ENCODE measurements around the gene EMP1. TPM values are rescaled to one million over a fixed set of nuclear protein-coding genes. Genes with fewer than 3 reads are reported as not detected.

EMP1 gene
- total RNA-seq, 1 experiment from 2014 or later: 0.63 TPM

DNA sequence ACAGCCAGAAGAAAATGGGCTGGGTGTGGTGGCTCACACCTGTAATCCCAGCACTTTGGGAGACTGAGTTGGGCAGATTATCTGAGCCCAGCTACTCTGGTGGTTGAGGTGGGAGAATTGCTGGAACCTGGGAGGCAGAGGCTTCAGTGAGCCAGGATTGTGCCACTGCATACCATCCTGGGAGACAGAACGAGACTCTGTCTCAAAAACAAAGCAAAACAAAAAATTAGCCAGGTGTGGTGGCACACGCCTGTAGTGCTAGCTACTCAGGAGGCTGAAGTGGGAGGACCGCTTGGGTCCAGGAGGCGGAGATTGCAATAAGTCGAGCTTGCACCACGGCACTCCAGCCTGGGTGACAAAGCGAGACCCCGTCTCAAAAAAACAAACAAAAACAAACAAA is 3.8 kb upstream of the EMP1 start:
- H3K4ac ChIP-seq (ENCODE audit: low read depth, low read length): no peak overlapping the region
- H3T11ph ChIP-seq (ENCODE audit: low read length): no peak overlapping the region
- no peak overlapping the region for H3K4me2 ChIP-seq (ENCODE audit: insufficient read depth, insufficient read length, low read length)
- H3K14ac ChIP-seq (ENCODE audit: insufficient read depth, low read length): no peak overlapping the region
- Mint-ChIP-seq H3K4me3 (no peak overlapping the region), H3K4me1 (peaks cover 23 to 29% of the 10 kb centered on the region in 2 experiments), H3K9me3 (no peaks in the 10 kb centered on the region), H3K27me3 (ENCODE audit: low read depth) (peaks cover 1% of the 10 kb centered on the region), H3K36me3 (ENCODE audit: insufficient read depth in 1 of 3, low read depth in 3 of 3) (no peaks in the 10 kb centered on the region), H3K27ac (no peak overlapping the region)
- H4K5ac ChIP-seq (ENCODE audit: insufficient read length, low read depth, low read length): no peak overlapping the region
- H2BK5ac ChIP-seq (ENCODE audit: insufficient read length, low read length): no peak overlapping the region
- TF ChIP-seq, protein P1, sequence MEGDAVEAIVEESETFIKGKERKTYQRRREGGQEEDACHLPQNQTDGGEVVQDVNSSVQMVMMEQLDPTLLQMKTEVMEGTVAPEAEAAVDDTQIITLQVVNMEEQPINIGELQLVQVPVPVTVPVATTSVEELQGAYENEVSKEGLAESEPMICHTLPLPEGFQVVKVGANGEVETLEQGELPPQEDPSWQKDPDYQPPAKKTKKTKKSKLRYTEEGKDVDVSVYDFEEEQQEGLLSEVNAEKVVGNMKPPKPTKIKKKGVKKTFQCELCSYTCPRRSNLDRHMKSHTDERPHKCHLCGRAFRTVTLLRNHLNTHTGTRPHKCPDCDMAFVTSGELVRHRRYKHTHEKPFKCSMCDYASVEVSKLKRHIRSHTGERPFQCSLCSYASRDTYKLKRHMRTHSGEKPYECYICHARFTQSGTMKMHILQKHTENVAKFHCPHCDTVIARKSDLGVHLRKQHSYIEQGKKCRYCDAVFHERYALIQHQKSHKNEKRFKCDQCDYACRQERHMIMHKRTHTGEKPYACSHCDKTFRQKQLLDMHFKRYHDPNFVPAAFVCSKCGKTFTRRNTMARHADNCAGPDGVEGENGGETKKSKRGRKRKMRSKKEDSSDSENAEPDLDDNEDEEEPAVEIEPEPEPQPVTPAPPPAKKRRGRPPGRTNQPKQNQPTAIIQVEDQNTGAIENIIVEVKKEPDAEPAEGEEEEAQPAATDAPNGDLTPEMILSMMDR (conservative IDR thresholded peaks at IDR 0.05): no peak
- H3K9ac ChIP-seq (ENCODE audit: extremely low read depth, insufficient read length, low read length): no peak overlapping the region
- no peak overlapping the region for H2BK12ac ChIP-seq (ENCODE audit: insufficient read length, low read depth, low read length)
- no peaks in the 10 kb centered on the region for H3K79me2 ChIP-seq (ENCODE audit: insufficient read depth, low read length)
- no peaks in the 10 kb centered on the region for H3K4me1 ChIP-seq (ENCODE audit: insufficient read depth, low read length)
- H3K27ac ChIP-seq (ENCODE audit: insufficient read length, low read depth, low read length): no peak overlapping the region
- H3K79me1 ChIP-seq (ENCODE audit: insufficient read depth, low read depth, low read length, poor library complexity, severe bottlenecking): no peaks in the 10 kb centered on the region
- no peak overlapping the region for H3K56ac ChIP-seq (ENCODE audit: insufficient read length, low read depth, low read length)
- H2AK5ac ChIP-seq (ENCODE audit: insufficient read length, low read length): no peak overlapping the region
- no peak overlapping the region for H2BK15ac ChIP-seq (ENCODE audit: low read depth, low read length)
- no peak overlapping the region for H2BK20ac ChIP-seq (ENCODE audit: low read depth, low read length, poor library complexity, severe bottlenecking)
- no peaks in the 10 kb centered on the region for H3K23me2 ChIP-seq (ENCODE audit: insufficient read length, low read depth, low read length, poor library complexity, severe bottlenecking)
- H4K91ac ChIP-seq (ENCODE audit: insufficient read length, low read depth, low read length): no peak overlapping the region
- H3K9me3 ChIP-seq (ENCODE audit: control insufficient read depth, low read depth, low read length): no peaks in the 10 kb centered on the region
- no peaks in the 10 kb centered on the region for H4K20me1 ChIP-seq (ENCODE audit: control insufficient read depth, insufficient read depth, insufficient read length)
- DNase-seq: no peak
- no peak overlapping the region for H2BK120ac ChIP-seq (ENCODE audit: low read depth, low read length, poor library complexity, severe bottlenecking)
- H2AFZ ChIP-seq (ENCODE audit: low read length): no peak overlapping the region
- no peaks in the 10 kb centered on the region for H3K27me3 ChIP-seq (ENCODE audit: insufficient read depth, low read length)
- no CpG with 5 or more reads among the region's 8 CpGs for whole genome bisulfite sequencing (ENCODE audit: extremely low coverage, insufficient read length, low lambda C conversion rate)
- H3K18ac ChIP-seq (ENCODE audit: insufficient read length, low read depth, low read length): no peak overlapping the region
- H4K8ac ChIP-seq (replicated peaks; ENCODE audit: insufficient read length, low read depth, low read length): no peak overlapping the region
- no peak overlapping the region for H3K23ac ChIP-seq (ENCODE audit: insufficient read length, low read depth, low read length)

Data from H9 (cell line).